GM21529 (cell line): ENCODE data around the gene HCFC1R1.

Experiments used
- ATAC-seq: cut with Tn5 transposase; IDR thresholded peaks from one replicate; pipeline ENCODE4 v1.9.1; 2021; ENCODE audit not compliant: unreplicated experiment

The HCFC1R1 gene

GRCh38 chr16:3035972-3036725, 12.4 kb upstream of the HCFC1R1 start:
- ATAC-seq, result no peak

DNA sequence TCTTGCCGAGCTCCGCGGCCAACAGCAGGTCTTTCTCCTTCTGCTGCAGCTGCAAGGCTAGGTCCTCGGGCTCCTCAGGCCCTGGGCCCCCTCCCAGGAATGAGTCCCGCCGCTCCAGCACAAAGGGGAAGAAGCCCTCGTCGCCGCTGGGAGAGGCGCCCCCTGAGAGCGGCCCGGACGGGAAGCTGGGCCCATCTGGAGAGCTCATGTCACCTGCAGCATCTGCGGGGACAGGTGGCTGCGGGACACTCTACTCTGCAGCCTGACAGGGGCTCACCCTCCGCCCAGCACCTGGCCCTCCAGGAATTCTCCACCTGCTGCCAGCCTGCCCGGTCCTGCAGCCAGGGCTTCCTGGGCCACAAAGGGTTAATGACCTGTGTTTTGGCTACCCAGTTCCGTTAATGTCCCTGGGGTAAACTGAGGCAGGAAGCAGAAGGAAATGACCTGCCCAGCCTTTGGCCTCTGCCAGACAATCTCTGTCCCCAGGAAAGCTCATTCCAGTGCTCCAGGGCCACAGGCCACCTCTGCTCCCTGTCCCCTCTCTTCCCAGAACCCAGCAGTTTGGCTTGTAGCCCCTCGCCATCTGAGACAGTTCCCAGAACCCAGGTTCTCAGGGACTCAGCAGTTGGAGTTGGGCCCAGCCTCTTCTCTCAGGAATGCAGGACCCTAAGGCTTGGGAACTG, 11.7 kb upstream of the HCFC1R1 start:
- no peak for ATAC-seq

DNA sequence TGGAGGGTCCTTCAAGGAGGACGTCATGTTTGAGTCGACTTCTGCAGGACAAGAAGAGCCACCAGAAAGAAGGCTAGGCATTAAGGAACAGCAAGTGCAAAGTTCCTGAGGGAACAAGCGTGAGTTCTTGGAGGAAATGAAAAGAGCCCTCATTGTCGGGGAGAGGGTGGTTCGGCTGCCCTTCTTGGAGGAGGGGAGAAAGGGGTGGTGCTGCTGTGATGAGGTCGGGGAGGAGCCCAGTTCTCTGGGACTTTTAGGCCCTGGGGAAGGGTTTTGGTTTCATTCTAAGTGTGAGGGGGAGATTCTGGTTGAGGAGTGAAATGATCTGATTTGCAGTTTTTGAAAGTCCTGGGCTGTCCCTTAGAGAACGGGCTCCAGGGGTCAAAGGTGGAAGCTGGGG, 8.9 kb upstream of the HCFC1R1 start:
- ATAC-seq, result no peak

- ATAC-seq, result no peak
These were observed 6.8 kb upstream of the HCFC1R1 start for GRCh38 chr16:3030222-3031212.

- no peak for ATAC-seq
These were observed 5.9 kb upstream of the HCFC1R1 start for GRCh38 chr16:3029491-3030221.

GRCh38 chr16:3028716-3029319, 5.1 kb upstream of the HCFC1R1 start:
- no peak for ATAC-seq

- ATAC-seq, result no peak
These were observed 4.4 kb upstream of the HCFC1R1 start for GRCh38 chr16:3027983-3028715.

- no peak for ATAC-seq
These were observed 3.7 kb upstream of the HCFC1R1 start for GRCh38 chr16:3027489-3027795.

GRCh38 chr16:3026609-3027488, 3.1 kb upstream of the HCFC1R1 start:
- ATAC-seq, result no peak

DNA sequence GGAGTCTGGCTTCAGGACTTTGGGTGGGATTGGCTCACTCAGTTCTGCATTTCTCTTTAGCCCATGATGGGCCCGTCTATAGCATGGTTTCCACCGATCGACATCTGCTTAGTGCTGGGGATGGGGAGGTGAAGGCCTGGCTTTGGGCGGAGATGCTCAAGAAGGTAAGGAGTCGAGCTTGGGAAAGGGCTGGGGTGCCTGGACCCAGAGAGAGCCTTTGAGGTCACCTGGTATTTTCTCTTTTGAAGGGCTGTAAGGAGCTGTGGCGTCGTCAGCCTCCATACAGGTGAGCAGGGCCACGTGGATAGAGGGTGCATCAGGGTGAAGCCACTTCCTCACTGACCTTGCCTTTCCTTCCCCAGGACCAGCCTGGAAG, 2.2 kb upstream of the HCFC1R1 start:
- ATAC-seq, result no peak

DNA sequence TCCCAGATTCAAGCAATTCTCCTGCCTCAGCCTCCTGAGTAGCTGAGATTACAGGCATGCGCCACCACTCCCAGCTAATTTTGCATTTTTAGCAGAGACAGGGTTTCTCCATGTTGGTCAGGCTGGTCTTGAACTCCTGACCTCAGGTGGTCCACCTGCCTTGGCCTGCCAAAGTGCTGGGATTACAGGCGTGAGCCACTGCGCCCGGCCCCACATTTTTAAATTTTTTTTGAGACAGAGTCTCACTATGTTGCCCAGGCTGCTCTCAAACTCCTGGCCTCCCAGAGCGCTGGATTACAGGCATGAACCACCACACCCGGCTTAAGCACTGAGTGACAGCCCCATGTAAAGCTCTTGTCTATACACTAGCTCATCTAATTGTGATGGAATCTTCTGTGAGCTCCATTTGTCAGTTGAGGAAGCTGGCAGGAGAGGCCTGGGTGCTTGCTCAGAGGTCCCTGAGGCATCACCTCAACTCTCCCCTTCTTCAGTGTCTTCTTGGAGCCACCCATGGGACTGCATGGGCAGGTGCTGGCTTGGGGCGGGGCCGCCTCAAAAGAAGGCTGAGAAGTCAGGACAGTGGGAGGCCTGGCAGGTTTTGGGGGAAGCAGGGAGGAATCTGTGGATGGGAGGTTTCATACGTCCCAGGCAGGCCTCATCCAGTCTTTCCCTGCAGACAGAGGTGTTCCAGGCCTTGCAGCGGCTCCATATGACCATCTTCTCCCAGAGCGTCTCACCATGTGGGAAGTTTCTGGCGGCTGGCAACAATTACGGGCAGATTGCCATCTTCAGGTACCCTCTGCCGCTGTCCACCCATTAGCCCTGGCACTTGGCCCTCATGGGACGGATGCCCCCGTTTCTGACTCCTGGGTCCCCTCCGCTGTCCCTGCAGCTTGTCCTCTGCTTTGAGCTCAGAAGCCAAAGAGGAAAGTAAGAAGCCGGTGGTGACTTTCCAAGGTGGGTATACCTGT, 1.6 kb upstream of the HCFC1R1 start:
- ATAC-seq, result no peak

DNA sequence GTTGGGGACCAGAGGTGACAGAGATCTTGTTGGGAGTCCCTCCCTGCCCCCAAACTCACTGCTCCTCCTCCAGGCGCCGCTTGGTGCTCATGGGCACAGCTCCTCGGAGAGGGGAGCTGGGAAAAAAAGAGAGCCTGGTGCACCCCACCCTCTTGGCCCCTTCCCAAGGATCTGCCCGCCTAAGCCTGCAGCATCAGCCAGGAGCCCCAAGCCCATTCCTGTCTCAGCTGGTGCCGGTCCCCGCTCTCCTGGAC, 400 bp downstream of the HCFC1R1 start:
- ATAC-seq, result no peak

GRCh38 chr16:3022684-3023414, 893 bp downstream of the HCFC1R1 start:
- no peak for ATAC-seq

GRCh38 chr16:3022208-3022683, 1.5 kb downstream of the HCFC1R1 start:
- ATAC-seq, result no peak

- ATAC-seq, result no peak
These were observed 2.1 kb downstream of the HCFC1R1 start for GRCh38 chr16:3021449-3022207.

DNA sequence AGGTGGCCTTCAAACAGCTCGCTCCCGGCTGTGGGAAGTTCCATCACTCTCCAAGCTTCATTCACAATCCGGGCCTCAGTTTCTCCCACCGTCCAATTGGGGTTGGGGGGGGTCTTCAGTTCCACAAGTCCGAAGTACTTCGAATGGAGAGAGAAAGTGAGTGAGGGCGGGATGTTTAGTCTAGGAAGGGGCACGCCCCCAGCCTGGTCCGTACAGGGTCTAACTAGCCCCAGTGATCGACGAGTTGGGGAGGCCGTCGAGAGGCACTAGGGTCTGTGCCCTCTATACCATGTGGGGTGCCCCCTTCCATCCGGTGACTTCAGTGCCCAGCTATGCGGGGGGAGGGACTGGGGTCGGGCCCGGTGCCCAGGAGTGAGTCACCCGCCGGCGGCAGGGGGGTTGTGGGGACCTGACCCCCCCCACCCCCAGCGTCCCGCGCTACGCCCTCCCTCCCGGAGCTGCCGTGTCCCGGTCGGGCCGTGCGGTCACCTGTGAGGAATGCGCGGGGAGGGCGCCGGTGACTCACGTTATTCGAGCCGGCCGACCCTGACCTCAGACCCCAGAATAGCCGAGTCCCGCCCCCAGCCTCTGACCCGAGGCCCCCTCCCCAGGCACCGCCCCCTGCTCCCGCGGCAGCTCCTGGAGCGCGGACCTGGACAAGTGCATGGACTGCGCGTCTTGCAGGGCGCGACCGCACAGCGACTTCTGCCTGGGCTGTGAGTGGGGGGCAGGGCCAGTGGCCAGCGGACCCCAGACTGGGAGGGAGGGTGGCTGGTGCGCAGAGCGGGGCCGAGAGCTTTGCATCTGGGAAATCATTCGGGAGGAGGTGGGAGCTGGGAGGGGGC, 2.9 kb downstream of the HCFC1R1 start:
- no peak for ATAC-seq
